Neural cell (in vitro differentiated cells): ENCODE measurements around the gene GNG13.

Source experiments
- MXI1 ChIP-seq: fragments of 450-650 bp; conservative IDR thresholded peaks from 2 replicates; pipeline ENCODE4 v1.6.1; 2014; ENCODE audit warnings: antibody characterized with exemption, mild to moderate bottlenecking; ENCODE audit not compliant: poor library complexity, severe bottlenecking
- TF ChIP-seq, protein P1 (sequence below): fragments of 450-650 bp; IDR thresholded peaks from 2 replicates; pipeline ENCODE4 v1.5.1; 2014; ENCODE audit warnings: antibody characterized with exemption, mild to moderate bottlenecking, moderate library complexity; ENCODE audit not compliant: poor library complexity, severe bottlenecking

DNA sequence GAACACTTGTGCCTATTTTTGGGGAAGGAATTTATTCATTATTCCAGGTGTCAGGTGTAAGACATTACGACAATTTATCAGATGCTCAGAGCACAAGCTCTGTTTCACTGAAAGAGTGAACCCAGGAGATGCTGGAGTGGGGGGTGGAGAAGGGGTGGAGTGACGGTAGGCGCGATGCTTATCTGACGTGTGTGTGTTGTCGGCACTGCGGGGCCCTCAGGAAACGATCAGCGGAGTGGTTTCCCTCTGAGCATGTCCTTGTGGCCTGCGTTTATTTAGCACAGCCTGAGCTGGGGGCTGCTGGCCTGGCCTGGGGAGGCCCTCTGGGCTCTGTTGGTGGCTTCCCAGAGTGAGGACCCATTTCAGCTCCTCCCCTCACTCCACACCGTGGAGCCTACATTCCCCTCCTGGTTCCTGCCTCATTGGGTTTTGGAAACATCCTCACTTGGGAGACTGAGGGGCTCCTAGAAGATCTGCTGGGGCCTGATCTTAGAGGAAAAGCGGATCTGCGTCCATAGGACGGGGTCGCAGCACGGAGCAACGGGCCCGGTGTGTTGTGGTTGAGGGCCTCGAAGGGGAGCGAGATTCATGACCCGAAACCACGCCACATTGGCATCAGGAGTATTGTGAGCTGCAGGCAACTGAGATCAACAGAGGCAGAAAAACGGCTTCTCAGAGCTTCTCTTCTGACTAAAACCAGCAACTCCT, 19.0 kb upstream of the GNG13 start:
- TF ChIP-seq, protein P1, sequence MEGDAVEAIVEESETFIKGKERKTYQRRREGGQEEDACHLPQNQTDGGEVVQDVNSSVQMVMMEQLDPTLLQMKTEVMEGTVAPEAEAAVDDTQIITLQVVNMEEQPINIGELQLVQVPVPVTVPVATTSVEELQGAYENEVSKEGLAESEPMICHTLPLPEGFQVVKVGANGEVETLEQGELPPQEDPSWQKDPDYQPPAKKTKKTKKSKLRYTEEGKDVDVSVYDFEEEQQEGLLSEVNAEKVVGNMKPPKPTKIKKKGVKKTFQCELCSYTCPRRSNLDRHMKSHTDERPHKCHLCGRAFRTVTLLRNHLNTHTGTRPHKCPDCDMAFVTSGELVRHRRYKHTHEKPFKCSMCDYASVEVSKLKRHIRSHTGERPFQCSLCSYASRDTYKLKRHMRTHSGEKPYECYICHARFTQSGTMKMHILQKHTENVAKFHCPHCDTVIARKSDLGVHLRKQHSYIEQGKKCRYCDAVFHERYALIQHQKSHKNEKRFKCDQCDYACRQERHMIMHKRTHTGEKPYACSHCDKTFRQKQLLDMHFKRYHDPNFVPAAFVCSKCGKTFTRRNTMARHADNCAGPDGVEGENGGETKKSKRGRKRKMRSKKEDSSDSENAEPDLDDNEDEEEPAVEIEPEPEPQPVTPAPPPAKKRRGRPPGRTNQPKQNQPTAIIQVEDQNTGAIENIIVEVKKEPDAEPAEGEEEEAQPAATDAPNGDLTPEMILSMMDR = no peak
- TF ChIP-seq MXI1 = no peak
